ENCODE results near the gene FAM131C. TPM values are rescaled to one million over a fixed set of nuclear protein-coding genes. Genes with fewer than 3 reads are reported as not detected.
"Not testable (repeated sequence)": the region's sequence is repeated elsewhere in the genome, so short reads cannot be mapped to it uniquely, and the experiment has no call there.

The FAM131C gene
- total RNA-seq, 2 experiments from 2014 or later: 0.33 TPM; not detected in 1

GRCh38 chr1:16039871-16040270 lies 33.6 kb downstream of the FAM131C start:
- H3K27ac Mint-ChIP-seq; CTCF ChIA-PET; DNase-seq; H3K4me3 Mint-ChIP-seq; H3K27me3 Mint-ChIP-seq; intact Hi-C loops (cut with micrococcal nuclease); H3K9me3 Mint-ChIP-seq; POLR2A ChIA-PET; H3K36me3 Mint-ChIP-seq; H3K4me1 Mint-ChIP-seq (ENCODE audit: low read depth): not testable (repeated sequence)

GRCh38 chr1:16038620-16038912 lies 34.9 kb downstream of the FAM131C start:
- Mint-ChIP-seq H3K27me3 (peaks cover 4% of the 10 kb centered on the region), H3K36me3 (no peaks in the 10 kb centered on the region), H3K27ac (no peak overlapping the region), H3K9me3 (no peaks in the 10 kb centered on the region), H3K4me3 (no peak overlapping the region), H3K4me1 (ENCODE audit: low read depth) (no peaks in the 10 kb centered on the region)
- intact Hi-C loops (cut with micrococcal nuclease): no loop called here
- DNase-seq: no peak
- ChIA-PET POLR2A (no interaction called here), CTCF (no interaction called here)

GRCh38 chr1:16036461-16036860 lies 37.0 kb downstream of the FAM131C start:
- H3K4me3 Mint-ChIP-seq; DNase-seq; intact Hi-C loops (cut with micrococcal nuclease); H3K36me3 Mint-ChIP-seq; H3K4me1 Mint-ChIP-seq (ENCODE audit: low read depth); H3K27me3 Mint-ChIP-seq; H3K27ac Mint-ChIP-seq; H3K9me3 Mint-ChIP-seq: not testable (repeated sequence)
- ChIA-PET POLR2A (interaction anchor here (1.0 kb wide), 1 partner anchor 22 kb away, joined by 3 read pairs; no protein-coding TSS in a partner anchor), CTCF (interaction anchor here (1.5 to 1.7 kb wide), 2 partner anchors 22 to 26 kb away, joined by 3 to 4 read pairs; no protein-coding TSS in a partner anchor)

- POLR2A ChIA-PET; H3K4me3 Mint-ChIP-seq; H3K4me1 Mint-ChIP-seq (ENCODE audit: low read depth); CTCF ChIA-PET; H3K27ac Mint-ChIP-seq; H3K36me3 Mint-ChIP-seq; H3K9me3 Mint-ChIP-seq; DNase-seq: not testable (repeated sequence)
- intact Hi-C loops (cut with micrococcal nuclease): loop anchor here (1.0 kb wide), 1 partner anchor 24 kb away; no protein-coding TSS in a partner anchor
- H3K27me3 Mint-ChIP-seq: peaks cover 15% of the 10 kb centered on the region
Observed at GRCh38 chr1:16033103-16033632, 40.3 kb downstream of the FAM131C start.

- H3K4me3 Mint-ChIP-seq: no peak overlapping the region
- no peaks in the 10 kb centered on the region for H3K36me3 Mint-ChIP-seq
- no peaks in the 10 kb centered on the region for H3K4me1 Mint-ChIP-seq (ENCODE audit: low read depth)
- no peak overlapping the region for H3K27ac Mint-ChIP-seq
- ChIA-PET CTCF (interaction anchor here (0.6 to 1.6 kb wide), 3 partner anchors 18 to 241 kb away, joined by 3 to 8 read pairs (median 4); no protein-coding TSS in a partner anchor), POLR2A (no interaction called here)
- peak; percentile 76 for DNase-seq
- intact Hi-C loops (cut with micrococcal nuclease): loop anchor here (1.0 kb wide), 1 partner anchor 23 kb away; no protein-coding TSS in a partner anchor
- no peaks in the 10 kb centered on the region for H3K9me3 Mint-ChIP-seq
- peaks cover 20% of the 10 kb centered on the region for H3K27me3 Mint-ChIP-seq
Observed at GRCh38 chr1:16032388-16033102, 40.9 kb downstream of the FAM131C start.

GRCh38 chr1:16031551-16031950 lies 41.9 kb downstream of the FAM131C start:
- POLR2A ChIA-PET: no interaction called here
- CTCF ChIA-PET: interaction anchor here (0.6 to 1.6 kb wide), 4 partner anchors 17 to 240 kb away, joined by 3 to 8 read pairs (median 4); no protein-coding TSS in a partner anchor
- no peaks in the 10 kb centered on the region for H3K36me3 Mint-ChIP-seq
- H3K27ac Mint-ChIP-seq: no peak overlapping the region
- intact Hi-C loops (cut with micrococcal nuclease): no loop called here
- DNase-seq: no peak
- no peaks in the 10 kb centered on the region for H3K4me1 Mint-ChIP-seq (ENCODE audit: low read depth)
- H3K4me3 Mint-ChIP-seq: no peak overlapping the region
- no peaks in the 10 kb centered on the region for H3K9me3 Mint-ChIP-seq
- H3K27me3 Mint-ChIP-seq: peaks cover 20% of the 10 kb centered on the region

- intact Hi-C loops (cut with micrococcal nuclease): no loop called here
- DNase-seq: no peak
- H3K27me3 Mint-ChIP-seq: peaks cover 20% of the 10 kb centered on the region
- no peak overlapping the region for H3K27ac Mint-ChIP-seq
- no peaks in the 10 kb centered on the region for H3K36me3 Mint-ChIP-seq
- no peaks in the 10 kb centered on the region for H3K4me1 Mint-ChIP-seq (ENCODE audit: low read depth)
- ChIA-PET POLR2A (no interaction called here), CTCF (no interaction called here)
- no peak overlapping the region for H3K4me3 Mint-ChIP-seq
- no peaks in the 10 kb centered on the region for H3K9me3 Mint-ChIP-seq
Observed at GRCh38 chr1:16029288-16029687, 44.2 kb downstream of the FAM131C start.

- H3K4me3 Mint-ChIP-seq; POLR2A ChIA-PET; intact Hi-C loops (cut with micrococcal nuclease); DNase-seq; H3K4me1 Mint-ChIP-seq (ENCODE audit: low read depth); H3K36me3 Mint-ChIP-seq; CTCF ChIA-PET; H3K9me3 Mint-ChIP-seq; H3K27ac Mint-ChIP-seq: not testable (repeated sequence)
- peaks cover 20% of the 10 kb centered on the region for H3K27me3 Mint-ChIP-seq
Observed at GRCh38 chr1:16029003-16029268, 44.5 kb downstream of the FAM131C start.

- Mint-ChIP-seq H3K27me3 (peaks cover 20% of the 10 kb centered on the region), H3K36me3 (no peaks in the 10 kb centered on the region), H3K4me1 (ENCODE audit: low read depth) (no peaks in the 10 kb centered on the region), H3K27ac (no peak overlapping the region), H3K4me3 (no peak overlapping the region), H3K9me3 (no peaks in the 10 kb centered on the region)
- no peak for DNase-seq
- intact Hi-C loops (cut with micrococcal nuclease): no loop called here
- CTCF ChIA-PET: no interaction called here
- POLR2A ChIA-PET: no interaction called here
Observed at GRCh38 chr1:16028237-16029002, 45.0 kb downstream of the FAM131C start.

- Mint-ChIP-seq H3K4me3 (no peak overlapping the region), H3K27me3 (peaks cover 15% of the 10 kb centered on the region), H3K27ac (no peak overlapping the region), H3K4me1 (ENCODE audit: low read depth) (no peaks in the 10 kb centered on the region), H3K9me3 (no peaks in the 10 kb centered on the region), H3K36me3 (no peaks in the 10 kb centered on the region)
- POLR2A ChIA-PET: no interaction called here
- intact Hi-C loops (cut with micrococcal nuclease): no loop called here
- DNase-seq: peak; percentile 37
- CTCF ChIA-PET: interaction anchor here (0.6 to 1.0 kb wide), 2 partner anchors 18 to 431 kb away, joined by 3 to 4 read pairs; no protein-coding TSS in a partner anchor
Observed at GRCh38 chr1:16026723-16027484, 46.5 kb downstream of the FAM131C start.

GRCh38 chr1:16026302-16026701 lies 47.1 kb downstream of the FAM131C start:
- H3K27ac Mint-ChIP-seq: not testable (repeated sequence)

GRCh38 chr1:16023050-16023653 lies 50.3 kb downstream of the FAM131C start:
- Mint-ChIP-seq H3K4me1 (ENCODE audit: low read depth) (no peaks in the 10 kb centered on the region), H3K27me3 (peaks cover 5% of the 10 kb centered on the region), H3K4me3 (no peak overlapping the region), H3K27ac (no peak overlapping the region), H3K36me3 (no peaks in the 10 kb centered on the region), H3K9me3 (no peaks in the 10 kb centered on the region)
- CTCF ChIA-PET: no interaction called here
- POLR2A ChIA-PET: no interaction called here
- intact Hi-C loops (cut with micrococcal nuclease): no loop called here
- DNase-seq: no peak

More at GRCh38 chr1:16026302-16026701, 47.1 kb downstream of the FAM131C start:
- H3K4me1 Mint-ChIP-seq (ENCODE audit: low read depth); H3K4me3 Mint-ChIP-seq; POLR2A ChIA-PET; intact Hi-C loops (cut with micrococcal nuclease); H3K36me3 Mint-ChIP-seq; DNase-seq; H3K9me3 Mint-ChIP-seq: not testable (repeated sequence)
- CTCF ChIA-PET: interaction anchor here (0.6 to 1.0 kb wide), 2 partner anchors 18 to 431 kb away, joined by 3 to 4 read pairs; no protein-coding TSS in a partner anchor
- H3K27me3 Mint-ChIP-seq: peaks cover 15% of the 10 kb centered on the region

Measured in activated CD4-positive, alpha-beta memory T cell treated with anti-CD3 and anti-CD28 coated beads for 36 hours (primary cell).